Endothelial cell of umbilical vein (primary cell): Measurements from ENCODE around the gene MED16. TPM values are rescaled to one million over a fixed set of nuclear protein-coding genes. Genes with fewer than 3 reads are reported as not detected.

Source experiments
- BruUV-seq: library from RNA; stranded (reverse); fragments of 400-500 nt; replicated peaks from 2 replicates; lab custom pipeline; 2021; lab: Mats Ljungman, UMichigan
- CTCF ChIA-PET: fragments of 300-600, 350-600 bp; sonication (Branson Sonifier 250); formaldehyde crosslinking; loops from one replicate; lab custom pipeline; 2021; ENCODE audit warnings: antibody characterized with exemption, inconsistent platforms; lab: Charles Lee
- POLR2A ChIA-PET: fragments of 300-600, 350-600 bp; sonication (Branson Sonifier 250); formaldehyde crosslinking; loops from one replicate; lab custom pipeline; 2021; ENCODE audit warnings: antibody characterized with exemption, inconsistent platforms; lab: Charles Lee
- DNase-seq: peaks from one replicate; pipeline ENCODE4 v3.0.0-alpha.2; 2011; ENCODE audit warnings: low read depth, low spot score
- FAIRE-seq: peaks from 2 replicates; lab custom pipeline; 2011; peaks lifted over from hg19 to GRCh38; lab: Jason Lieb, UNC
- H2AFZ ChIP-seq: 2 replicates; pipeline ENCODE4 v1.6.0; 2012; ENCODE audit warnings: low read depth, low read length, control low read depth, inconsistent platforms
- H3K27ac ChIP-seq: 2 replicates; pipeline ENCODE4 v1.5.1; 2011; ENCODE audit warnings: low read depth, mild to moderate bottlenecking, control low read depth, low read length, moderate library complexity; ENCODE audit not compliant: insufficient read depth
- H3K27me3 ChIP-seq, 2 experiments: 2 replicates each; pipeline versions ENCODE4 v1.6.0 to v1.6.1; 2011; ENCODE audit warnings: low read length in 2 of 2, mixed read lengths in 1 of 2; ENCODE audit not compliant: control insufficient read depth in 2 of 2, insufficient read depth in 2 of 2
- H3K36me3 ChIP-seq, 2 experiments: 2 replicates in 1 of 2; 3 replicates in 1 of 2; pipeline ENCODE4 v1.5.1; 2011; ENCODE audit warnings: low read length in 2 of 2, mild to moderate bottlenecking in 1 of 2, moderate library complexity in 1 of 2; ENCODE audit not compliant: control insufficient read depth in 2 of 2, insufficient read depth in 2 of 2; ENCODE audit errors: extremely low read depth in 1 of 2
- H3K4me1 ChIP-seq: 3 replicates; pipeline ENCODE4 v1.5.1; 2011; ENCODE audit warnings: mild to moderate bottlenecking, low read length; ENCODE audit not compliant: control insufficient read depth, insufficient read depth; ENCODE audit errors: extremely low read depth
- H3K4me2 ChIP-seq: 2 replicates; pipeline ENCODE4 v1.6.1; 2011; ENCODE audit warnings: low read length, control low read depth, mixed read lengths; ENCODE audit not compliant: insufficient read depth
- H3K4me3 ChIP-seq, 3 experiments: fragments of 200-600 bp in 1 of 3; sonication (generic), shearing (Covaris generic) in 1 of 3; replicated peaks in 1 of 3; 2 replicates each; pipeline ENCODE4 v1.5.1; 2011 to 2016; ENCODE audit warnings: control low read depth in 3 of 3, low read length in 3 of 3, mild to moderate bottlenecking in 2 of 3, inconsistent platforms in 1 of 3, low read depth in 1 of 3, moderate library complexity in 1 of 3; ENCODE audit not compliant: insufficient read depth in 1 of 3
- H3K79me2 ChIP-seq: 2 replicates; pipeline ENCODE4 v1.6.0; 2012; ENCODE audit warnings: low read length, inconsistent platforms; ENCODE audit not compliant: control insufficient read depth, insufficient read depth
- H3K9ac ChIP-seq: replicated peaks from 2 replicates; pipeline ENCODE3; 2011; ENCODE audit warnings: low read length, control low read depth; ENCODE audit not compliant: insufficient read depth; ENCODE audit errors: extremely low read depth
- H3K9me1 ChIP-seq: replicated peaks from 3 replicates; pipeline ENCODE4 v1.6.0; 2011; ENCODE audit warnings: mild to moderate bottlenecking, low read length; ENCODE audit not compliant: control insufficient read depth, insufficient read depth; ENCODE audit errors: extremely low read depth
- H3K9me3 ChIP-seq: replicated peaks from 2 replicates; pipeline ENCODE4 v1.5.1; 2012; ENCODE audit warnings: low read length, inconsistent platforms; ENCODE audit not compliant: control insufficient read depth, insufficient read depth
- H4K20me1 ChIP-seq: replicated peaks from 2 replicates; pipeline ENCODE3; 2011; ENCODE audit warnings: mild to moderate bottlenecking, low read length; ENCODE audit not compliant: control insufficient read depth, insufficient read depth; ENCODE audit errors: extremely low read depth
- CTCF ChIP-seq, 2 donors: IDR thresholded peaks; 1 replicate in 1 of 2; 2 replicates in 1 of 2; pipeline ENCODE4 v1.5.1; 2011; ENCODE audit warnings: low read length in 2 of 2, mild to moderate bottlenecking in 2 of 2, moderate library complexity in 2 of 2, control low read depth in 1 of 2, inconsistent platforms in 1 of 2, low read depth in 1 of 2; ENCODE audit not compliant: insufficient read depth in 1 of 2; ENCODE audit errors: extremely low read depth in 1 of 2
- EZH2 ChIP-seq: IDR thresholded peaks from 2 replicates; pipeline ENCODE4 v1.6.1; 2012; ENCODE audit warnings: borderline replicate concordance, low read depth, mild to moderate bottlenecking, moderate library complexity, low read length, inconsistent platforms; ENCODE audit not compliant: severe bottlenecking
- FOS ChIP-seq: IDR thresholded peaks from 2 replicates; pipeline ENCODE4 v1.6.1; 2011; ENCODE audit warnings: mild to moderate bottlenecking, low read length, moderate library complexity, borderline replicate concordance; ENCODE audit not compliant: insufficient read depth
- GATA2 ChIP-seq: IDR thresholded peaks from 2 replicates; pipeline ENCODE4 v1.7.0; 2011; ENCODE audit warnings: low read depth, mild to moderate bottlenecking, moderate library complexity, mixed read lengths, low read length; ENCODE audit not compliant: insufficient read length, insufficient read depth
- JUN ChIP-seq: IDR thresholded peaks from 2 replicates; pipeline ENCODE4 v1.6.1; 2011; ENCODE audit warnings: borderline replicate concordance, low read depth; ENCODE audit not compliant: insufficient read length, insufficient read depth
- MAX ChIP-seq: IDR thresholded peaks from 2 replicates; pipeline ENCODE4 v1.6.1; 2011; ENCODE audit not compliant: insufficient read depth, insufficient read length
- MYC ChIP-seq: IDR thresholded peaks from one replicate; pipeline ENCODE4 v1.6.1; 2011; ENCODE audit warnings: mild to moderate bottlenecking, low read depth, low read length
- POLR2A ChIP-seq: IDR thresholded peaks from 2 replicates; pipeline ENCODE4 v1.6.1; 2012; ENCODE audit warnings: low read depth, mild to moderate bottlenecking, control low read depth, low read length
- POLR2AphosphoS5 ChIP-seq: IDR thresholded peaks from 2 replicates; pipeline ENCODE4 v1.6.1; 2012; ENCODE audit warnings: low read depth, mild to moderate bottlenecking, control low read depth, low read length, moderate library complexity; ENCODE audit not compliant: insufficient read depth
- dilution Hi-C: fragments of 300-500 bp; cut with MboI; formaldehyde crosslinking; loops from one replicate; pipeline ENCODE4 v1.15.0; 2019; ENCODE audit warnings: low sequenced_read_pairs; ENCODE audit not compliant: extremely low pct_ligation_motif_present
- intact Hi-C: fragments of 100-400 bp; cut with micrococcal nuclease; formaldehyde crosslinking; loops from one replicate; pipeline ENCODE4 v1.10.0; 2022
- polyA plus RNA-seq, 4 experiments: library from polyadenylated mRNA; depleted of rRNA in 3 of 4; stranded (reverse) in 3 of 4; unstranded in 1 of 4; fragments of >200 nt; gene quantifications; 2 replicates each; pipeline versions ENCODE4 v1.2.1 to v1.2.3, GENCODE V29; 2011 to 2012; ENCODE audit warnings: missing spikeins in 1 of 4
- total RNA-seq: library from RNA; stranded (reverse); gene quantifications from 2 replicates; pipeline ENCODE4 v1.2.3, GENCODE V29; 2021

MED16 gene
- total and polyA plus RNA-seq, 2 donors (not counting 3 experiments of a cell fraction or from before 2014, with no cell fraction given), result 63.1 to 66.5 TPM

GRCh38 chr19:872266-872951, 20.6 kb downstream of the MED16 start:
- Histone ChIP-seq H3K4me2 (no peak overlapping the region), H3K9me1 (no peaks in the 10 kb centered on the region), H2AFZ (no peak overlapping the region), H3K4me1 (peaks cover 9% of the 10 kb centered on the region), H3K27ac (no peak overlapping the region), H4K20me1 (no peaks in the 10 kb centered on the region), H3K27me3 (no peaks in the 10 kb centered on the region), H3K9me3 (no peaks in the 10 kb centered on the region), H3K79me2 (no peaks in the 10 kb centered on the region), H3K9ac (no peak overlapping the region), H3K36me3 (peaks cover 0 to 24% of the 10 kb centered on the region in 2 experiments), H3K4me3 (no peak overlapping the region)
- DNase-seq, result peak; percentile 34
- POLR2A ChIA-PET, result no interaction called here
- peak; percentile 35 for FAIRE-seq
- BruUV-seq, result no TSS peak
- intact Hi-C loops, result no loop called here
- no peak for TF ChIP-seq MAX
- TF ChIP-seq GATA2, result no peak
- no peak for TF ChIP-seq EZH2
- TF ChIP-seq POLR2AphosphoS5, result no peak
- no peak for TF ChIP-seq MYC
- TF ChIP-seq CTCF (IDR thresholded peaks at IDR 0.05; ENCODE audit: extremely low read depth in 1 of 2, insufficient read depth in 1 of 2, low read depth in 1 of 2, low read length in 2 of 2), result no peak
- TF ChIP-seq FOS, result no peak
- TF ChIP-seq JUN, result no peak
- TF ChIP-seq POLR2A, result no peak
- CTCF ChIA-PET, result interaction anchor here (1.2 to 2.0 kb wide), 2 partner anchors 9 to 16 kb away, joined by 4 to 7 read pairs; no protein-coding TSS in a partner anchor
- dilution Hi-C loops, result no loop called here
